RCC 7860 (cell line): Measurements from ENCODE around the gene CACNA2D3.

Source experiments
- DNase-seq: peaks from one replicate; pipeline ENCODE4 v3.0.0-alpha.2; 2015; ENCODE audit warnings: low spot score
- FAIRE-seq: peaks from 2 replicates; lab custom pipeline; 2012; peaks lifted over from hg19 to GRCh38; lab: Jason Lieb, UNC

CACNA2D3 gene

GRCh38 chr3:54518011-54518675 lies 395.8 kb downstream of the CACNA2D3 start:
- FAIRE-seq: no peak

DNA sequence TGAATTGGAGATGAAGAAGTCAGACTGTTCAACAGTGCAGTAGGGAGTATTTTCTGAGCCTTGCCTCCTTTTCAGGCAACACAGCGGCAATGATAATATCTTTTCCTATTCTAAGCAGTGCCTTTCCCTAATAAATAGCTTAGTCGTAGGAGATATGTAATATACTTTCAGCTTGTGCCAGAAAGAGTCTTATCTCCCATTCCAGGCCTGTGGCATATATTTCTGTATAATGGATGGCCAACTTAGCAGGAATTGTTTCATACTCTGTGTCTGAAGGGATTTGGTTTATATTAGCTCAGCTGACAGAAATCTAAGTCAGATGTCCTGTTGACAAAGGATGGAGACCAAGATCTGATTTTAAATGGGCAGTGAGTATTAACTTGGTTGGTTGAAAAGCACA lies 397.1 kb downstream of the CACNA2D3 start:
- FAIRE-seq: no peak
- DNase-seq: no peak

More at GRCh38 chr3:54518011-54518675, 395.8 kb downstream of the CACNA2D3 start:
- no peak for DNase-seq

GRCh38 chr3:54520060-54520459 lies 397.7 kb downstream of the CACNA2D3 start:
- no peak for DNase-seq
- no peak for FAIRE-seq

- no peak for DNase-seq
- FAIRE-seq: no peak
Observed at GRCh38 chr3:54527521-54527920, 405.2 kb downstream of the CACNA2D3 start.

DNA sequence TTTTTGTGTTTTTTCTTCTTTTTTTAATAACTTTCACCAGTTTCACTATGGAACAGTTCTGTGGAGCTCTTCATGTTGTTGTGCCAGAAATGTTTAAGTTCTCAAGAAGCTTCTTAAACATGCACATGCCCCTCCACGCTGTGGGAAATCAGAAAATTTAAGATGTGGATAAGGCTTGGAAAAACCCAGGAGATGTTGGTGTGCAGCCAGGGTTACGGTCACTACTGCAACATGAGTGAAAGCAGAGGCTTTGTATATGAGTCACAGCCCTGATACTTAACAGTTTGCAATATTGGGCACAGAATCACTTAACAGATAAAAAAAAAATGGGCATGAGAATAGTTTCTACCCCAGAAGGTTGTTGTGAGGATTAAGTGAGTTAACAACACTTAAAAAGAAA lies 405.6 kb downstream of the CACNA2D3 start:
- no peak for FAIRE-seq
- no peak for DNase-seq

GRCh38 chr3:54528668-54529067 lies 406.3 kb downstream of the CACNA2D3 start:
- FAIRE-seq: no peak
- no peak for DNase-seq

- FAIRE-seq: no peak
- no peak for DNase-seq
Observed at GRCh38 chr3:54530091-54530490, 407.7 kb downstream of the CACNA2D3 start.

DNA sequence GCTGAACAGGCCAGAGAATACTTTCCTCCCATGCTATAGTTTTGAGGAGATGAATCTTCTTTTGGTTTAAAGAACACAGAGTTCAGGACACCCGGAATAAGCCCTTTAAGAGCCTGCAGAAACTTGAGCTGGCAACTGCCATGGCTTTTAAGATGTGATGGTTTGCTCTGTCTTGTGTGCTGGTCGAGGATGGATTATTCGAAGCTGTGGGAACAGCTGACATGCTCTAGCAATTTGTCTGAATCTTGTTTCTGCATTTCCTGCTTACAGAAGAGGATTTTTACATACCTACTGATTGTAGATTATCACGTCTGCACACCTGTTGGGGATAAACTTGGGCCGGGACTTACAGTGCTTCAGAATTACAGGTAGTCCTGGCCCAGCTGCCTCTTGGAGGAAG lies 408.6 kb downstream of the CACNA2D3 start:
- DNase-seq (no peak), FAIRE-seq (no peak)

GRCh38 chr3:54531741-54532140 lies 409.4 kb downstream of the CACNA2D3 start:
- FAIRE-seq (no peak), DNase-seq (no peak)

GRCh38 chr3:54533856-54534255 lies 411.5 kb downstream of the CACNA2D3 start:
- FAIRE-seq: no peak

GRCh38 chr3:54535619-54536018 lies 413.3 kb downstream of the CACNA2D3 start:
- FAIRE-seq: no peak
- no peak for DNase-seq

More at GRCh38 chr3:54533856-54534255, 411.5 kb downstream of the CACNA2D3 start:
- no peak for DNase-seq

GRCh38 chr3:54536450-54536849 lies 414.1 kb downstream of the CACNA2D3 start:
- no peak for FAIRE-seq

DNA sequence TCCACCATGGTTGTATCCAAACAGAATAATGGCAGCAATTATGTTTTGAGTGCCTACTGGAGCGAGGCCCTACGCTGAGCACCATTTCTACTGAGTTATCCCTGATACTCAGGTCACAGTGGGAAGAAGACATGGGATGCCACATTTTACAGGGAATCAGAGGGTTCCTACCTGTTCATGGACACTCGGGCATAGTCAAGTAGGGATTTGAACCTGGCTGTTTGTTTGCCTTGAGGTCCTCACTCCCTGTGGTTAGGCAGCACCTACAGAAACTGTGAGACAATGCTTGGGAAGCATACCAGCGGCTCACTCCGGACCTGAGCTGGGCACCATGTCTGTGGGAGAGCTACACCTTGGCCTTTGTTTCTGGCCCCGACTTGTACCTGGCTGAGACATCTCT lies 415.2 kb downstream of the CACNA2D3 start:
- no peak for FAIRE-seq
- DNase-seq: no peak

More at GRCh38 chr3:54536450-54536849, 414.1 kb downstream of the CACNA2D3 start:
- no peak for DNase-seq

GRCh38 chr3:54538346-54538745 lies 416.0 kb downstream of the CACNA2D3 start:
- no peak for DNase-seq
- no peak for FAIRE-seq

DNA sequence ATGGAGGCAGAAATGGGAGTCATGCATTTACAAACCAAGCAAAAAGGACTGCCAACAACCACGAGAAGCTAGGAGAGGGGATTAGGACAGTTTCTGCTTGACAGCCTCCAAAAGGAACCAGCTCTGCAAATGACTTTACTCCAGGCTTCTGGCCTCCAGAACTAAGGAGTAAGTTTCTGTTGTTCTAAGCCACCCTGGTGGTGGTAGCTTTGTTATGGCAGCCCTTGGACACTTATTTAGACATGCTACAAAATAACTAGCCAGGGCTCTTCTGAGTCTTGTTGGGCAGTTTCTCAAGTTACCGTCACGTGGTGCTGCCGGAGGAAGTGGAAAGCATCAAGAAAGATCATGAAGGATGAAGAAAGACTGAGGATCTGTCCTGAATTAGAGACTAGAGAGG lies 419.0 kb downstream of the CACNA2D3 start:
- FAIRE-seq (no peak), DNase-seq (no peak)

- FAIRE-seq (no peak), DNase-seq (no peak)
Observed at GRCh38 chr3:54543446-54543845, 421.1 kb downstream of the CACNA2D3 start.

DNA sequence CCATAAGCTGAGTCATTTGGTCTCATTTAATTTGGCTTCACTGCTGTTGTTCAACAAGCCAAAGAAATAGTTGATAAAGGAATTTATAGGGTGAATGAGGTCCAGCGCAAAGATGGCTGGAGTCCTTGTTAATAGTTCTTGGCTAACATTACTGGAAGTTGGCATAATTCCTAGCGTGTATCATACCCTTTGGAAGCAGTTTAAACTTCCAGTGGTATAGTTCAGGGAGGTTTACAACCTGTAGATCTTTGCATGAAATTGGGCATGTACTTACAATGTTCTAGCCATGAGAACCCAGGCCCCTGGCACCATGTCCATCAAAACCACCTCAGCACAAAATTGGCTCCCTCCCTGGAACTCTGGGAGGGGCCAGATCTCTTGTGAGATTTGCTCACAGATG lies 424.7 kb downstream of the CACNA2D3 start:
- no peak for DNase-seq
- FAIRE-seq: no peak

DNA sequence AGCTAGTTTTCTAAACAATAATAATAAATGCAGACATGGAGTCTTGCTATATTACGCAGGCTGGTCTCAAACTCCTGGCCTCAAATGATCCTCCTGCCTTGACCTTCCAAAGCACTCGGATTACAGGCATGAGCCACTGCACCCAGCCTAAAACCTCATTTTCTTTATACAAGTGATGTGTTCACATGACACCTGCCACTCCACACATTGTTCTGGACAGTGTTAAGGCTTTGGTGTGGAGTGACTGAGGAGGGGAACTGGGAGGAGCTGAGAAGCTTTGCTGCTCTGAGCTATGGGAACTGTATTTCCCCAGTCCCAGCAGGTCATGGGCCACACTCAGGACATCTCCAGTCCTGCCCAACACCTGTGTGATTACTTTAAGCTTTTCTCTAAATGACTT lies 425.5 kb downstream of the CACNA2D3 start:
- DNase-seq: no peak
- no peak for FAIRE-seq

DNA sequence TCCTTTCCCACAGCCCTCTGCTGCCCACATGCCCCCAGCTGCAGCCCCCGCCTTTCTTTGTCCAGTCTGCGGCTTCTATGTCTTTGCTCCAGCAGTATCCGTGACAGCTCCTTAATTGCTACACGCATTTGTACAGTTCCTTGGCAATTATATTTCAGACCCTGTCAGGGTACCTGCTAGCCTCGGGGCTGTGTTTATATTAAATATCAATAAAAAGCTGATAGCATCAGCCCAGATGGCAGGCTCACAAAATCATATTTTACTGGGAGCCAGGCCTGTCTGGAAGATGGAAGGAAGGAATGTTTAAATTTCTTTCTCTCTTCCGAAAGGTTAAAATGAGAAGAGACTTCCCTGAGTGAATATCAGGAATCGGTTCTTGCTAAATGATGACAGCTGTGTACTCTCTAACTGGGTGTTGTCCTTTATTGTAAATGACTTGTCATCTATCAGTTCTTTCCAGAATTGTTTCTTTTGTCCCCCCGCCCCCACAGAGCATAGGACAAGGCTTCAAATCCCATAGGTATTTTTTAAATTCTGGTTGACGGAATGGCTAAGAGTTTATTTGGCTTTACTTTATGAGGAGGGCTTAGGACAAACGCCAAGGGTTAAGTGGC lies 427.4 kb downstream of the CACNA2D3 start:
- no peak for FAIRE-seq
- no peak for DNase-seq

GRCh38 chr3:54550221-54550977 lies 428.0 kb downstream of the CACNA2D3 start:
- FAIRE-seq: no peak

GRCh38 chr3:54556630-54557029 lies 434.3 kb downstream of the CACNA2D3 start:
- FAIRE-seq (no peak), DNase-seq (no peak)

More at GRCh38 chr3:54550221-54550977, 428.0 kb downstream of the CACNA2D3 start:
- no peak for DNase-seq
